Tibial artery (tissue), 4 donors: ENCODE measurements around the gene ADGRD2.

ENCODE experiments used
- DNase-seq, 2 donors: peaks; one replicate each; pipeline ENCODE4 v3.0.0-alpha.2; 2019
- H3K27ac ChIP-seq, 2 donors: fragments of 200-600 bp; sonication (generic) in 1 of 2; 1 replicate in 1 of 2; 2 replicates in 1 of 2; pipeline ENCODE4 v1.5.1; 2018 to 2019; ENCODE audit warnings: mild to moderate bottlenecking in 1 of 2
- H3K27me3 ChIP-seq, 2 donors: fragments of 200-600 bp; sonication (generic) in 1 of 2; one replicate each; pipeline versions ENCODE4 v1.5.1 to v1.6.0; 2016 to 2019
- H3K36me3 ChIP-seq, 3 donors: fragments of 200-600 bp; sonication (generic) in 2 of 3; one replicate each; pipeline ENCODE4 v1.5.1; 2016 to 2019; ENCODE audit warnings: mild to moderate bottlenecking in 2 of 3
- H3K4me1 ChIP-seq, 4 donors: fragments of 200-600 bp; sonication (generic) in 2 of 4; 1 replicate in 3 of 4; 2 replicates in 1 of 4; pipeline ENCODE4 v1.5.1; 2016 to 2019
- H3K4me3 ChIP-seq, 2 donors: fragments of 200-600 bp; sonication (generic) in 1 of 2; 1 replicate in 1 of 2; 2 replicates in 1 of 2; pipeline ENCODE4 v1.5.1; 2018 to 2019; ENCODE audit warnings: mild to moderate bottlenecking in 2 of 2
- H3K9me3 ChIP-seq, 3 donors: fragments of 200-600 bp; sonication (generic) in 1 of 3; one replicate each; pipeline ENCODE4 v1.5.1; 2016 to 2019
- CTCF ChIP-seq, 2 experiments: fragments of 200-600 bp in 1 of 2; fragments of 450-650 bp in 1 of 2; IDR thresholded peaks; one replicate each; pipeline ENCODE4 v1.5.1; 2017 to 2019; ENCODE audit warnings: antibody characterized with exemption in 2 of 2, mild to moderate bottlenecking in 1 of 2, moderate library complexity in 1 of 2
- intact Hi-C: fragments of 100-400 bp; cut with DNase I; formaldehyde crosslinking; loops from one replicate; pipeline ENCODE4 v1.15.0; 2023; ENCODE audit warnings: low total_unique reads

ADGRD2 gene

GRCh38 chr9:124505901-124506346 lies 55.7 kb downstream of the ADGRD2 start:
- no peak overlapping the region for H3K4me3 ChIP-seq

GRCh38 chr9:124506433-124506832 lies 56.2 kb downstream of the ADGRD2 start:
- no peak overlapping the region for H3K4me3 ChIP-seq
- no peaks in the 10 kb centered on the region for H3K36me3 ChIP-seq
- H3K27me3 ChIP-seq = peaks cover 4 to 64% of the 10 kb centered on the region in 2 donors
- DNase-seq = no peak
- H3K9me3 ChIP-seq = no peaks in the 10 kb centered on the region
- H3K4me1 ChIP-seq = peaks cover 0 to 24% (median 20%) of the 10 kb centered on the region in 4 donors
- H3K27ac ChIP-seq = no peak overlapping the region
- intact Hi-C loops = no loop called here
- no peak for TF ChIP-seq CTCF (IDR thresholded peaks at IDR 0.05)

More at GRCh38 chr9:124505901-124506346, 55.7 kb downstream of the ADGRD2 start:
- Histone ChIP-seq H3K27me3 (peaks cover 4 to 68% of the 10 kb centered on the region in 2 donors), H3K36me3 (no peaks in the 10 kb centered on the region), H3K27ac (no peak overlapping the region), H3K9me3 (no peaks in the 10 kb centered on the region), H3K4me1 (peaks cover 0 to 24% (median 20%) of the 10 kb centered on the region in 4 donors)
- no peak for DNase-seq
- intact Hi-C loops = no loop called here
- TF ChIP-seq CTCF (IDR thresholded peaks at IDR 0.05) = no peak

DNA sequence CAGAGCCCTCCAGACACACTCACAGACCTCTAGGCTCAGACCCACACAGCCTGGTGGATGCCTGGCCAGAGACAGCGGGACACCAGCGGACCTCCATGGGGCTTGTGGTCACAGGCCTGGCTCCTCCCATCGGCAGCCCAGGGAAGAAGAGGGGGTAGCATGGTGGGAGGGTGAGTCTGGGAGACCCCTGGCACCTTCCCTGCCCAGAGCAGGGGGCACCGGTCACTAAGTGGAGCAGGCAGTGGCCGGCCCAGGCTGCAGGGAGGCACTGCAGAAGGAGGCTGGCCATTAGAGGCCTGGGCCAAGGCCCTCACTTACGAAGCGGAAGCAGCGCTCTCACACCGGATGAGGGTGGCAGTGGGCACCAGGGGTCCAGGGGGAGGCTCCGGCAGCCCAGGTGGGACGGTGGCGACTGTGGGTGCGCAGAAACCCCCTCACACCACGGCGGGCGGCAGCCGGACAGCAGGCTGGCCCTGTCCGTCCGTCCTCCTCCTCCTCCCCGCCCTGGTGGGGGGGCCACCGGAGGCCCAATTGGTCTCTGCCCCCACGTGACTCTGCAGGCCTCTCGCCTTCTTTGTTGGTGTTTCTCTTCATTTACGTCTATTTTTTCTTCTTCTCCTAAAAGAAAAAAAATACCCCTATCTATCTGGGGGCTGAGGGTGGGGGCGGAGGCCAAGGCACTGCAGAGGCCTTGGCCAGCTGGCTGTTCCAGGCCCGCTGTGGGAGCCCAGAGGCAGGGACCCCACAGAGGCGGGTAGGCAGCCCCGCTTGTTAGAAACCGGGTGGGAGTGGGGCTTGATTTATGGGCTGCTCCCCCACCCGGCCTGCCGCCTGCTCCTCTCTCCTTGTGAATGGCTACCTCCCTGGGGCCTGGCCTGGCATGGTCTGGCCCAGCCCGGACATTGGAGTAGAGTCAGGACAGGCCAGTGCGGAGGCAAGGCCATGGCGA lies 57.0 kb downstream of the ADGRD2 start, which contains the start of gene NR5A1:
TSS of gene NR5A1 (minus strand) at position 469 of the 949 bp plus-strand sequence. CDS start 4,004 bp downstream, outside the sequence.
- no peak for DNase-seq
- H3K27me3 ChIP-seq = peaks cover 4 to 57% of the 10 kb centered on the region in 2 donors
- intact Hi-C loops = no loop called here
- H3K4me3 ChIP-seq = no peak within 1 kb of the TSS
- H3K9me3 ChIP-seq = no peaks in the 10 kb centered on the region
- H3K27ac ChIP-seq = no peak within 1 kb of the TSS
- H3K4me1 ChIP-seq = peaks cover 0 to 24% (median 20%) of the 10 kb centered on the region in 4 donors
- no peaks in the 10 kb centered on the region for H3K36me3 ChIP-seq
- no peak for TF ChIP-seq CTCF (IDR thresholded peaks at IDR 0.05)

GRCh38 chr9:124507880-124508423 lies 57.7 kb downstream of the ADGRD2 start:
- H3K27ac ChIP-seq = no peak overlapping the region

More at GRCh38 chr9:124507880-124508423, 57.7 kb downstream of the ADGRD2 start:
- no peak for DNase-seq
- peaks cover 4 to 57% of the 10 kb centered on the region in 2 donors for H3K27me3 ChIP-seq
- H3K9me3 ChIP-seq = no peaks in the 10 kb centered on the region
- intact Hi-C loops = no loop called here
- H3K4me1 ChIP-seq = peaks cover 0 to 23% (median 19%) of the 10 kb centered on the region in 4 donors
- no peak overlapping the region for H3K4me3 ChIP-seq
- TF ChIP-seq CTCF (IDR thresholded peaks at IDR 0.05) = no peak
- H3K36me3 ChIP-seq = no peaks in the 10 kb centered on the region
